ENCODE data around the gene ZMYND12. TPM values are rescaled to one million over a fixed set of nuclear protein-coding genes. Genes with fewer than 3 reads are reported as not detected.

Gene ZMYND12
- total and polyA plus RNA-seq, 4 donors = 1.3 to 6.1 (median 2.4) TPM

DNA sequence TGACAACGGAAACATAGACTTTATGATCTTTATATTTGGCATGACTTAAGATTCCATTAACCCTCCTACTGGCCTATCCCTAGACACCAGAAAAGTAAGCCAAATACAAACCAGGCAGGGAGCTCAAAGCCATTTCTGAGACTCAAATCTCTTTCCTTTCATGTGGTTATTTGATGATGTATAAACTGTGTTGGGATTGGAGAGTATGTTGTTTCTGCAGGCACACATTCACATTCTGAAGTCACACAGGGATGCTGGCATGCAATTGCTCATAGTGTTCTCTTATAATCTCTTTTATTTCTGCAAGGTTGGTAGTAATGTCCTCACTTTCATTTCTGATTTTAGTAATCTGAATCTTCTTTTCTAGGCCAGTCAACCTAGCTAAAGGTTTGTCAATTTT lies 5.8 kb downstream of the ZMYND12 start:
- Histone ChIP-seq H3K9me3 (ENCODE audit: control insufficient read depth, insufficient read depth, low read length) (no peaks in the 10 kb centered on the region), H3K27ac (ENCODE audit: low read depth, low read length) (no peak overlapping the region), H3K4me3 (ENCODE audit: low read depth, low read length) (no peak overlapping the region), H3K27me3 (ENCODE audit: control insufficient read depth, insufficient read depth, low read length) (no peaks in the 10 kb centered on the region), H3K36me3 (ENCODE audit: control insufficient read depth, insufficient read depth, low read length) (no peaks in the 10 kb centered on the region), H3K4me1 (ENCODE audit: control insufficient read depth, insufficient read depth, low read length) (peaks cover under 1% of the 10 kb centered on the region)
- 88% methylated on average over 1 of the region's 1 CpG for WGBS (ENCODE audit: insufficient coverage)
- peak in 1 of 6 donors; percentile 22 for DNase-seq (ENCODE audit: low read depth in 4 of 6, low spot score in 6 of 6)

GRCh38 chr1:42449256-42449655 lies 6.6 kb downstream of the ZMYND12 start:
- Histone ChIP-seq H3K36me3 (ENCODE audit: control insufficient read depth, insufficient read depth, low read length) (no peaks in the 10 kb centered on the region), H3K27me3 (ENCODE audit: control insufficient read depth, insufficient read depth, low read length) (no peaks in the 10 kb centered on the region), H3K9me3 (ENCODE audit: control insufficient read depth, insufficient read depth, low read length) (no peaks in the 10 kb centered on the region), H3K4me1 (ENCODE audit: control insufficient read depth, insufficient read depth, low read length) (no peaks in the 10 kb centered on the region), H3K27ac (ENCODE audit: low read depth, low read length) (no peak overlapping the region), H3K4me3 (ENCODE audit: low read depth, low read length) (no peak overlapping the region)
- no peak for DNase-seq (ENCODE audit: low read depth in 4 of 6, low spot score in 6 of 6)

DNA sequence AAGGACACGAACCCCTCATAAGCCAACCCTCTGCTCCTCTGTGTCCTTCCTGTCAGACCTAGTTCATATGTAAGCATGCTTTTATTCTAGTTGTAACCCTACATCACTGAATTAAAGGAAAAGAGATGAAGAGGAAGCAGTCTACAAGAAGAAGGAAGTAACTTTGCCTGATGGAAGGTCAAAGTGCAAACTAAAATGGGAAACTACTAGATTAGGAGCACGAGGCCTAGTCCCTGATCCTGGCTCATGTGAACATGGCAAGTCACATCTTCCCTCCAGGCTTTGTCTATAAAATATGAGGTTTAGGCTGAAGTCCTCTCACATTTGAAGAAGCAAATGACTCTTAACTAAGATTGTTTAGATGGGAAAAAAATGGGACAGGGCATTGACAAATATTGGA lies 13.2 kb downstream of the ZMYND12 start:
- no peaks in the 10 kb centered on the region for H3K27me3 ChIP-seq (ENCODE audit: control insufficient read depth, insufficient read depth, low read length)
- no peaks in the 10 kb centered on the region for H3K4me1 ChIP-seq (ENCODE audit: control insufficient read depth, insufficient read depth, low read length)
- H3K27ac ChIP-seq (ENCODE audit: low read depth, low read length) = no peak overlapping the region
- DNase-seq (ENCODE audit: low read depth in 4 of 6, low spot score in 6 of 6) = no peak
- no peaks in the 10 kb centered on the region for H3K9me3 ChIP-seq (ENCODE audit: control insufficient read depth, insufficient read depth, low read length)
- WGBS (ENCODE audit: insufficient coverage) = 80% methylated on average over 1 of the region's 2 CpGs
- H3K4me3 ChIP-seq (ENCODE audit: low read depth, low read length) = no peak overlapping the region
- H3K36me3 ChIP-seq (ENCODE audit: control insufficient read depth, insufficient read depth, low read length) = no peaks in the 10 kb centered on the region

DNA sequence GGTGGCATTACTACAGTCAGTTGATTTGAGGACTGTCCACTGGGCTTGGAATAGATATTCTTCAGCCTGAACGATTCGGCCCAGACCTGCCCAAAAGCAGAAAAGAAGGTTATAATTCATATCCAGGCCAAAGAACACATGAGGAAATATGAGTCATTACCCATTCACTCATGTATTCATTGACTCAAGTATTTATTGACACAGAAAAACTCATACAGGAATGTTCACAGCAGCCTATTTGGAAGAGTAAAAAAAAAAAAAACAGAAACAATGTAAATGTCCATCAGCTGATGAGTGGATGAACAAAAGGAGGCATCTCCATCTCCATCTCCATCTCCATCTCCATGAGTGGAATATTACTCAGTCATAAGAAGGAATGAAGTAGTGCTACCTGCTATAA lies 15.9 kb downstream of the ZMYND12 start:
- Histone ChIP-seq H3K4me1 (ENCODE audit: control insufficient read depth, insufficient read depth, low read length) (no peaks in the 10 kb centered on the region), H3K9me3 (ENCODE audit: control insufficient read depth, insufficient read depth, low read length) (no peaks in the 10 kb centered on the region), H3K27ac (ENCODE audit: low read depth, low read length) (no peak overlapping the region), H3K4me3 (ENCODE audit: low read depth, low read length) (no peak overlapping the region), H3K27me3 (ENCODE audit: control insufficient read depth, insufficient read depth, low read length) (no peaks in the 10 kb centered on the region), H3K36me3 (ENCODE audit: control insufficient read depth, insufficient read depth, low read length) (no peaks in the 10 kb centered on the region)
- no CpG with 5 or more reads among the region's 2 CpGs for WGBS (ENCODE audit: insufficient coverage)
- no peak for DNase-seq (ENCODE audit: low read depth in 4 of 6, low spot score in 6 of 6)

- no peaks in the 10 kb centered on the region for H3K9me3 ChIP-seq (ENCODE audit: control insufficient read depth, insufficient read depth, low read length)
- no peaks in the 10 kb centered on the region for H3K4me1 ChIP-seq (ENCODE audit: control insufficient read depth, insufficient read depth, low read length)
- no peaks in the 10 kb centered on the region for H3K36me3 ChIP-seq (ENCODE audit: control insufficient read depth, insufficient read depth, low read length)
- no peaks in the 10 kb centered on the region for H3K27me3 ChIP-seq (ENCODE audit: control insufficient read depth, insufficient read depth, low read length)
- no peak overlapping the region for H3K27ac ChIP-seq (ENCODE audit: low read depth, low read length)
- DNase-seq (ENCODE audit: low read depth in 4 of 6, low spot score in 6 of 6) = no peak
- H3K4me3 ChIP-seq (ENCODE audit: low read depth, low read length) = no peak overlapping the region
- 100% methylated on average over 2 of the region's 4 CpGs for WGBS (ENCODE audit: insufficient coverage)
Observed at GRCh38 chr1:42434340-42434739, 21.5 kb downstream of the ZMYND12 start.

DNA sequence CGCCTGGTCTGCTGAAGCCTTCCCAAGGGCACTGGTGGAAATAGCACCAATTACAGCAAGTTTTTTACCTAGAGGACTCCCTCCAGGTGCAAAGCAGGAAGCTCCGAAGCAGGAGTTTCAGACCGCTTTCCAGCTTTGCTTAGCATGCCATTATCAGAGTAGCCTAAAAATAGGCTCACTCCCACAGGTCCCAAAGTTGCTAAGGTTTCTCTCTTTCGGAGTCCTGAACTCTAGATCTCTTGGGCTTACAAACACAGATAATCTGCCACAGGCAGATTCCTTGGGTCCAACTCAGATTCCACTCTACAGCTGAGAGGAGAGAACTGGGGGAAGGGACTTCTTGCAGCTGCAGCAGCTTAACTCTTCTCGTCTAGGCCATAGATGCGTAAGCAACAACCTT lies 22.5 kb downstream of the ZMYND12 start:
- Histone ChIP-seq H3K4me1 (ENCODE audit: control insufficient read depth, insufficient read depth, low read length) (no peaks in the 10 kb centered on the region), H3K36me3 (ENCODE audit: control insufficient read depth, insufficient read depth, low read length) (no peaks in the 10 kb centered on the region), H3K4me3 (ENCODE audit: low read depth, low read length) (no peak overlapping the region), H3K27me3 (ENCODE audit: control insufficient read depth, insufficient read depth, low read length) (no peaks in the 10 kb centered on the region), H3K27ac (ENCODE audit: low read depth, low read length) (no peak overlapping the region), H3K9me3 (ENCODE audit: control insufficient read depth, insufficient read depth, low read length) (no peaks in the 10 kb centered on the region)
- 85% methylated on average over 5 of the region's 6 CpGs for WGBS (ENCODE audit: insufficient coverage)
- DNase-seq (ENCODE audit: low read depth in 4 of 6, low spot score in 6 of 6) = no peak

- H3K36me3 ChIP-seq (ENCODE audit: control insufficient read depth, insufficient read depth, low read length) = no peaks in the 10 kb centered on the region
- 100% methylated on average over 2 of the region's 4 CpGs for WGBS (ENCODE audit: insufficient coverage)
- DNase-seq (ENCODE audit: low read depth in 4 of 6, low spot score in 6 of 6) = no peak
Observed at GRCh38 chr1:42432714-42433113, 23.1 kb downstream of the ZMYND12 start.

DNA sequence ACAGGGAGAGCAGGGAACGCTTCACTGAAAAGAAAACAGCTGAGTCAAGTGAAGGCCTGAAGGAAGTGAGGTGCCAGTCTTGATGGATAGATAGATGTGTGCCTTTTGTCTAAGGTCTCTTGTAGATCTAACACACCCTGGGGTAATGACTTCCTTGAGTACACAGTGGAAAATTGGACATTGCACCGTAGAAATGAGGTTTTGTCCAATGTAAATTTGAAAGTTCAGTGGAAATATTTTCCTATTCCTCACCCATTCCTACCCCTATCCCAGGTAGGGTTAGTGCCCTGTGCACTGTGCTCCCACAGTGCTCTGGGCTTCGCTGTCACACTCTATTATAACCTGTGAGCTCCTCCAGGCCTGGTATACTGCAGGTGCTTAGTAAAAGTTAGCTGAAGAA lies 24.3 kb downstream of the ZMYND12 start:
- no peaks in the 10 kb centered on the region for H3K36me3 ChIP-seq (ENCODE audit: control insufficient read depth, insufficient read depth, low read length)
- no peaks in the 10 kb centered on the region for H3K9me3 ChIP-seq (ENCODE audit: control insufficient read depth, insufficient read depth, low read length)
- whole genome bisulfite sequencing (ENCODE audit: insufficient coverage) = 75% methylated on average over 1 of the region's 3 CpGs
- no peaks in the 10 kb centered on the region for H3K27me3 ChIP-seq (ENCODE audit: control insufficient read depth, insufficient read depth, low read length)
- DNase-seq (ENCODE audit: low read depth in 4 of 6, low spot score in 6 of 6) = no peak
- no peak overlapping the region for H3K4me3 ChIP-seq (ENCODE audit: low read depth, low read length)
- H3K27ac ChIP-seq (ENCODE audit: low read depth, low read length) = no peak overlapping the region
- no peaks in the 10 kb centered on the region for H3K4me1 ChIP-seq (ENCODE audit: control insufficient read depth, insufficient read depth, low read length)

More at GRCh38 chr1:42432714-42433113, 23.1 kb downstream of the ZMYND12 start:
- H3K4me3 ChIP-seq (ENCODE audit: low read depth, low read length) = no peak overlapping the region
- H3K9me3 ChIP-seq (ENCODE audit: control insufficient read depth, insufficient read depth, low read length) = no peaks in the 10 kb centered on the region
- H3K27ac ChIP-seq (ENCODE audit: low read depth, low read length) = no peak overlapping the region
- H3K4me1 ChIP-seq (ENCODE audit: control insufficient read depth, insufficient read depth, low read length) = no peaks in the 10 kb centered on the region
- H3K27me3 ChIP-seq (ENCODE audit: control insufficient read depth, insufficient read depth, low read length) = no peaks in the 10 kb centered on the region

DNA sequence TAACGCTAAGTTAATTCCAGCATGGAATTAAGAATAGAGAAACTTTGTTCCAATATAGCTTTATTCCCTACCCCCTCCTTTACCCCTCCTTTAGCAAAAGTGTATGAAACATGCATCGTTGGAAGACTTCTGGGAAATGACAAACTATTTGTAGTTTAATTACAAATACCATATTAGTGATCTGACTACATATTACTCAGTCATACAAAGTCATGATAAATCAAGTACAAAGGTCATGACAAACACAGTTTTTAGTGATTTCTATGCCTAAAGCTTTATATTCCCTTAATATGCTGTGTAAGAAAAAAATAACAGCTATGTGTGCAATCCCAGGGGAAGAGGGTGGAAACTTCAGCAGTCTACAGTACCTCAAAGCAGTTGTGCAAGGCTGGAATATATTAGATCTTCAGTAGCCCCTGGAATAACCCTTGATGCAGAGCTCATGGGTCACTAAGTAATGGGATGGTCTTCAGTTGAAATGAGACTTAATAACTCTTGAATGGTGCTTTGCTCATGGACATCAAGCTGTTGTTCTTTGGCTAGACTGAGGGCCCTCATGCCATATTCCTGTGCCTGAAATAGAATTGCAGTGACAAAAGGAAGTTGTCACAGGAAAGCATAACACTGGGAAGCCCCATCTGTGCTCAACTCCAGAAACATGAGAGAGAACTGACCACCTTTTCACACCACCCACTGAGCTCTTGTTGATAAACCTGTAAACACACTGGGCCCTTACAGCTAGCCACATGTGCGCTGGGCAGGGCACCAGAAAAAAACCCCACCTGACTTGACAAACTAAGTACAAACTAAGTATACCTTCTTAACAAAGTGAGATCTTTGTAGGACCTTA lies 25.3 kb downstream of the ZMYND12 start:
- DNase-seq (ENCODE audit: low read depth in 4 of 6, low spot score in 6 of 6) = no peak
- H3K9me3 ChIP-seq (ENCODE audit: control insufficient read depth, insufficient read depth, low read length) = no peaks in the 10 kb centered on the region
- no peaks in the 10 kb centered on the region for H3K27me3 ChIP-seq (ENCODE audit: control insufficient read depth, insufficient read depth, low read length)
- no peaks in the 10 kb centered on the region for H3K36me3 ChIP-seq (ENCODE audit: control insufficient read depth, insufficient read depth, low read length)
- no peaks in the 10 kb centered on the region for H3K4me1 ChIP-seq (ENCODE audit: control insufficient read depth, insufficient read depth, low read length)
- no peak overlapping the region for H3K4me3 ChIP-seq (ENCODE audit: low read depth, low read length)
- WGBS (ENCODE audit: insufficient coverage) = 83% methylated on average over 1 of the region's 3 CpGs
- no peak overlapping the region for H3K27ac ChIP-seq (ENCODE audit: low read depth, low read length)

- no CpG with 5 or more reads among the region's 1 CpG for WGBS (ENCODE audit: insufficient coverage)
- Histone ChIP-seq H3K9me3 (ENCODE audit: control insufficient read depth, insufficient read depth, low read length) (no peaks in the 10 kb centered on the region), H3K4me1 (ENCODE audit: control insufficient read depth, insufficient read depth, low read length) (no peaks in the 10 kb centered on the region), H3K36me3 (ENCODE audit: control insufficient read depth, insufficient read depth, low read length) (no peaks in the 10 kb centered on the region), H3K27me3 (ENCODE audit: control insufficient read depth, insufficient read depth, low read length) (no peaks in the 10 kb centered on the region), H3K4me3 (ENCODE audit: low read depth, low read length) (no peak overlapping the region), H3K27ac (ENCODE audit: low read depth, low read length) (no peak overlapping the region)
- DNase-seq (ENCODE audit: low read depth in 4 of 6, low spot score in 6 of 6) = peak in 1 of 6 donors; percentile 9
Observed at GRCh38 chr1:42429603-42430002, 26.2 kb downstream of the ZMYND12 start.
